NT2/D1 (cell line): Measurements from ENCODE around the gene FKBP10.

ENCODE experiments used
- DNase-seq: peaks from one replicate; pipeline ENCODE4 v3.0.0-alpha.2; 2011; ENCODE audit warnings: low read depth, low spot score
- H3K27me3 ChIP-seq: 2 replicates; pipeline ENCODE4 v1.6.0; 2011; ENCODE audit warnings: mild to moderate bottlenecking; ENCODE audit not compliant: insufficient read length, insufficient read depth
- H3K36me3 ChIP-seq: 2 replicates; pipeline ENCODE4 v1.6.1; 2011; ENCODE audit warnings: mild to moderate bottlenecking, low read length, mixed read lengths; ENCODE audit not compliant: insufficient read depth, insufficient read length
- H3K4me1 ChIP-seq: 2 replicates; pipeline ENCODE4 v1.5.1; 2011; ENCODE audit not compliant: insufficient read depth, insufficient read length
- H3K4me3 ChIP-seq: 2 replicates; pipeline ENCODE4 v1.5.1; 2011; ENCODE audit warnings: low read depth; ENCODE audit not compliant: insufficient read length
- H3K9ac ChIP-seq: 2 replicates; pipeline ENCODE4 v1.6.0; 2011; ENCODE audit warnings: low read depth; ENCODE audit not compliant: insufficient read length
- H3K9me3 ChIP-seq: 2 replicates; pipeline ENCODE4 v1.5.1; 2011; ENCODE audit warnings: mild to moderate bottlenecking, low read length; ENCODE audit not compliant: insufficient read depth
- SUZ12 ChIP-seq: IDR thresholded peaks from 2 replicates; pipeline ENCODE4 v1.6.1; 2011; ENCODE audit not compliant: insufficient read length, insufficient read depth; ENCODE audit errors: extremely low read depth
- YY1 ChIP-seq: IDR thresholded peaks from 2 replicates; pipeline ENCODE4 v1.6.1; 2011; ENCODE audit not compliant: insufficient read length, insufficient read depth
- ZNF274 ChIP-seq: IDR thresholded peaks from 2 replicates; pipeline ENCODE4 v1.6.1; 2011; ENCODE audit warnings: mild to moderate bottlenecking, low read depth, low read length

Gene FKBP10

DNA sequence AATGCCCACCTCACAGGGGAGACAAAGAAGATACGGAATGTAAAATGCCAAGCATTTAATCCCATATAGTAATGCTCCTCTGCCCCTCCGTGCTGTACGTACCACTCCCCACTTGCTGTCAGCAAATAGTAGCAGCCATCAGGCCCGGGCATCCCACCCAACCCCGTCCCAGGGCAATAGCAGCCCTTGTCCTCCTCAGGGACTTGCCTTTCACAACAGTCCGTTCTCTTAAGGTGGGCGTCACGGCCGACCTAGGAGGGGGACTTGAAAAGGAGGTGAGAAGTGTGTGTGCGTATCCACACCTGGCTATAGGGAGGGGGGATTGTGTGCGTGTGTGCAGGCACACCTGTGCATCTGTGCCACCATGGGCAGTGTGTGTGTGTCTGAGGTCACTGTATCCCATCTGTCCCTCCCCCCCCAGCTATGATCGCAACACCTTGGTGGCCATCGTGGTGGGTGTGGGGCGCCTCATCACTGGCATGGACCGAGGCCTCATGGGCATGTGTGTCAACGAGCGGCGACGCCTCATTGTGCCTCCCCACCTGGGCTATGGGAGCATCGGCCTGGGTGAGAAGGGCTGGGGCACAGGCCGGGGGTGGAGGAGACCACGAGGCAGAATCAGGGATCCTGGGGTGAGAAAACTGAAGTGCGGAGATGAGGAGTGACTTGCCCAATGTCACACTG, 4.0 kb downstream of the FKBP10 start:
- DNase-seq = no peak
- no peak overlapping the region for H3K4me3 ChIP-seq
- no peaks in the 10 kb centered on the region for H3K9me3 ChIP-seq
- peaks cover 61% of the 10 kb centered on the region for H3K36me3 ChIP-seq
- TF ChIP-seq YY1 = no peak
- TF ChIP-seq SUZ12 = no peak
- TF ChIP-seq ZNF274 = no peak
- H3K27me3 ChIP-seq = no peaks in the 10 kb centered on the region
- H3K9ac ChIP-seq = no peak overlapping the region
- H3K4me1 ChIP-seq = peaks cover 26% of the 10 kb centered on the region

DNA sequence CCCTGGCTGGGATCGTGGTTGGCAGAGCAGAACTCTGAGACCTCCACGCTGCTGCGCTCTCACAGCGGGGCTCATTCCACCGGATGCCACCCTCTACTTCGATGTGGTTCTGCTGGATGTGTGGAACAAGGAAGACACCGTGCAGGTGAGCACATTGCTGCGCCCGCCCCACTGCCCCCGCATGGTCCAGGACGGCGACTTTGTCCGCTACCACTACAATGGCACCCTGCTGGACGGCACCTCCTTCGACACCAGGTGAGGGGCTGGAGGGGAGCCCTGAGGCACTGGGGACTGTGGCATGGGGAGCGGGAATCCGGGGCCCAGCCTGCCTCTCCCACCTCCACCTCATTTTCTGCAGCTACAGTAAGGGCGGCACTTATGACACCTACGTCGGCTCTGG, 5.2 kb downstream of the FKBP10 start:
- H3K9me3 ChIP-seq = no peaks in the 10 kb centered on the region
- TF ChIP-seq YY1 (no peak), SUZ12 (no peak), ZNF274 (no peak)
- no peak overlapping the region for H3K9ac ChIP-seq
- no peaks in the 10 kb centered on the region for H3K27me3 ChIP-seq
- peaks cover 71% of the 10 kb centered on the region for H3K36me3 ChIP-seq
- no peak overlapping the region for H3K4me3 ChIP-seq
- H3K4me1 ChIP-seq = peaks cover 26% of the 10 kb centered on the region
- no peak for DNase-seq

- DNase-seq = no peak
- no peaks in the 10 kb centered on the region for H3K9me3 ChIP-seq
- no peaks in the 10 kb centered on the region for H3K27me3 ChIP-seq
- peaks cover 77% of the 10 kb centered on the region for H3K36me3 ChIP-seq
- no peak for TF ChIP-seq YY1
- TF ChIP-seq ZNF274 = no peak
- TF ChIP-seq SUZ12 = no peak
- H3K4me3 ChIP-seq = no peak overlapping the region
- H3K9ac ChIP-seq = no peak overlapping the region
- peaks cover 22% of the 10 kb centered on the region for H3K4me1 ChIP-seq
Observed at GRCh38 chr17:41821776-41822175, 9.0 kb downstream of the FKBP10 start.

GRCh38 chr17:41822216-41823140, 9.7 kb downstream of the FKBP10 start:
- no peaks in the 10 kb centered on the region for H3K27me3 ChIP-seq
- H3K4me1 ChIP-seq = peaks cover 18% of the 10 kb centered on the region
- H3K4me3 ChIP-seq = no peak overlapping the region
- no peak for TF ChIP-seq ZNF274
- TF ChIP-seq YY1 = no peak
- no peak for TF ChIP-seq SUZ12
- H3K9me3 ChIP-seq = no peaks in the 10 kb centered on the region
- no peak for DNase-seq
- H3K9ac ChIP-seq = no peak overlapping the region
- H3K36me3 ChIP-seq = peaks cover 73% of the 10 kb centered on the region

DNA sequence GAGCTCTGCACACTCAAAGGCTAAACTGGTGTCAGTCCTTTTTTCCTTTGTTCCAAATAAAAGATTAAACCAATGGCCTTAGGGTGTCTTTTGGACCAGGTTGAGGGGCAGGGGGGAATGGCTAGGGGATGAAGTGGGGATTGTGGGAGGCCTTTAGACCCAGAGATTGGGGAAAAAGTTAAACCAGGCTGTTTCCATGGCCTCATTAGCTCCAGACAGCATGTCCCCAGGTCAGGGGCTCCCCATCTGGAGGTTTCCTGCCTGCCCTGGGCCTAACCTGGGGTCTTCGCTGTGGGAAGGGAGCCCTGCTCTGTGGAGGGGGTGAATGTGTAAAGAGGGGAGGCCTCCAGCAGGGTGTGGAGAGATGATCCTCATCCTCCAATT, 10.3 kb downstream of the FKBP10 start:
- H3K4me1 ChIP-seq = peaks cover 15% of the 10 kb centered on the region
- H3K9me3 ChIP-seq = no peaks in the 10 kb centered on the region
- H3K4me3 ChIP-seq = no peak overlapping the region
- no peak overlapping the region for H3K9ac ChIP-seq
- no peaks in the 10 kb centered on the region for H3K27me3 ChIP-seq
- DNase-seq = no peak
- peaks cover 76% of the 10 kb centered on the region for H3K36me3 ChIP-seq
- TF ChIP-seq ZNF274 (no peak), YY1 (no peak), SUZ12 (no peak)

DNA sequence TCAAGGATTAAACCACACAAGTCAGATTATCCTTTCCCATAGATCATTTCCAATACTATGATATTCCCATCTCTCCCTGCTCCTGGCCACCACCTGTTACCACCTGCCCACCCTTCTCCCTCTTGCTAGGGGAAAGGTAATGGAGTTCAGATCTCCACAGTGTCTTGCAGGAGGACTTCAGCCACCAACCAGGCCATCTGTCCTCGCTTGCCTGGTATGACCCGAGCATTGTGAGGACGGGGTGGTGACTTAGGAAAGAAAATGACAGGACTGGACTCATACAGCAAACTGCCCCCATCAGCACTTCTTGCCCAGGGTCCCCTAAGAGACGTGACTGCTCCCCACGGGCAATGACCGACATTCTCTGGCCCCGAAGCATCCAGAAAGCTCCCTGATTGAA, 10.8 kb downstream of the FKBP10 start:
- Histone ChIP-seq H3K27me3 (no peaks in the 10 kb centered on the region), H3K4me1 (peaks cover 15% of the 10 kb centered on the region), H3K4me3 (no peak overlapping the region), H3K36me3 (peaks cover 76% of the 10 kb centered on the region), H3K9me3 (no peaks in the 10 kb centered on the region), H3K9ac (no peak overlapping the region)
- DNase-seq = no peak
- TF ChIP-seq YY1 = no peak
- TF ChIP-seq ZNF274 = no peak
- TF ChIP-seq SUZ12 = no peak

DNA sequence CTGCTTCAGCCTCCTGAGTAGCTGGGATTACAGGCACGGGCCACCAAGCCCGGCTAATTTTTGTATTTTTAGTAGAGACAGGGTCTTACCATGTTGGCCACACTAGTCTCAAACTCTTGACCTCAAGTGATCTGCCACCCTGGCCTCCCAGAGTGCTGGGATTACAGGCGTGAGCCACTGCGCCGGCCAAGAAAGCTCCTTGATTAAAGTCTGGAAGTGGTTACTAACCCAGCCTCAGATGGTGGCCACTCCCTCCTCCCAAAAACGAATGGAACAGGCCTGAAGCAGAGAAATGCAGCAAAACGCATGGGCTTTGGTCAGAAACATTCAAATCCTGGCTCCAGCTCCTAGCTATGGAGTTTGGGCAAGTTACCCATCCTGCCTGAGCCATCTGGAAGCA, 11.3 kb downstream of the FKBP10 start:
- no peaks in the 10 kb centered on the region for H3K9me3 ChIP-seq
- peaks cover 12% of the 10 kb centered on the region for H3K4me1 ChIP-seq
- H3K36me3 ChIP-seq = peaks cover 77% of the 10 kb centered on the region
- H3K4me3 ChIP-seq = no peak overlapping the region
- no peaks in the 10 kb centered on the region for H3K27me3 ChIP-seq
- TF ChIP-seq YY1 = no peak
- no peak for TF ChIP-seq SUZ12
- no peak for TF ChIP-seq ZNF274
- no peak for DNase-seq
- H3K9ac ChIP-seq = no peak overlapping the region
